Measurements from ENCODE around the gene ACACA. TPM values are rescaled to one million over a fixed set of nuclear protein-coding genes. Genes with fewer than 3 reads are reported as not detected.

The ACACA gene
- total and polyA plus RNA-seq, 12 donors, result 18.2 to 112 (median 70.4) TPM

DNA sequence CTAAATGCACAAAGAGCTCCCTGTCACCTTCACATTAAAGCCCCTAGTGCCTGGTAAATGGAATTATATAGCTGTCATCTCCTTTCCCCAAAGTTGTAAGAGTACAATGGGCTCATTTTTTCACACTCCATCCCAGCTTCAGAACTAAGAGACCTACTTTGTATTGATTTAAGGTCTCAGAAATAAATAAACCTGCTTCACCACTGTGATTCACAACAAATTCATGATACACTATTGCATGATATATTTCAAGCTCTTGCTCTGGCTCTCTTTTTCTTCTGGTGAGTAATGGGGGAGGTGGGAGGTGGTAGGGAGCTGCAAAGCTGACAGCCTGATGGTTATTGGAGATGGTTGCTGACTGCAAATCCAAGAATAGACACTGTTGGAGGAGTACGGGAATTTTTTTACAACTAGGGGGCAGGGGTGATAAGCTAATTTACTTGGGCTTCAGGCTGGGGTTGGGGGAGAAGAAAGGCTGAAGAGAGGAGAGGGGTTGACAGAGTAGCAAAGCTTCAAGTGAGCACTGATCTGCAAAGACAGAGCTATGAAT is 268.0 kb downstream of the ACACA start:
- H3K4me3 ChIP-seq, result no peak overlapping the region
- no peaks in the 10 kb centered on the region for H3K9me3 ChIP-seq (replicated peaks in 1 of 3)
- H3K4me1 ChIP-seq (replicated peaks in 1 of 2), result no peaks in the 10 kb centered on the region
- intact Hi-C loops (cut with DNase I), result loop anchor here in 1 of 2 donors (10.0 kb wide), 1 partner anchor 86 kb away; no protein-coding TSS in a partner anchor
- H3K27ac ChIP-seq, result no peak overlapping the region
- WGBS, 4 donors, result 79 to 96% (median 81%) methylated on average over 1 of the region's 1 CpG
- H3K27me3 ChIP-seq, result no peaks in the 10 kb centered on the region
- no peak for DNase-seq
- no peak for TF ChIP-seq POLR2A (IDR thresholded peaks at IDR 0.05)
- TF ChIP-seq, protein P1, sequence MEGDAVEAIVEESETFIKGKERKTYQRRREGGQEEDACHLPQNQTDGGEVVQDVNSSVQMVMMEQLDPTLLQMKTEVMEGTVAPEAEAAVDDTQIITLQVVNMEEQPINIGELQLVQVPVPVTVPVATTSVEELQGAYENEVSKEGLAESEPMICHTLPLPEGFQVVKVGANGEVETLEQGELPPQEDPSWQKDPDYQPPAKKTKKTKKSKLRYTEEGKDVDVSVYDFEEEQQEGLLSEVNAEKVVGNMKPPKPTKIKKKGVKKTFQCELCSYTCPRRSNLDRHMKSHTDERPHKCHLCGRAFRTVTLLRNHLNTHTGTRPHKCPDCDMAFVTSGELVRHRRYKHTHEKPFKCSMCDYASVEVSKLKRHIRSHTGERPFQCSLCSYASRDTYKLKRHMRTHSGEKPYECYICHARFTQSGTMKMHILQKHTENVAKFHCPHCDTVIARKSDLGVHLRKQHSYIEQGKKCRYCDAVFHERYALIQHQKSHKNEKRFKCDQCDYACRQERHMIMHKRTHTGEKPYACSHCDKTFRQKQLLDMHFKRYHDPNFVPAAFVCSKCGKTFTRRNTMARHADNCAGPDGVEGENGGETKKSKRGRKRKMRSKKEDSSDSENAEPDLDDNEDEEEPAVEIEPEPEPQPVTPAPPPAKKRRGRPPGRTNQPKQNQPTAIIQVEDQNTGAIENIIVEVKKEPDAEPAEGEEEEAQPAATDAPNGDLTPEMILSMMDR (IDR thresholded peaks at IDR 0.05), result no peak
- H3K36me3 ChIP-seq (replicated peaks in 1 of 2), result no peaks in the 10 kb centered on the region

DNA sequence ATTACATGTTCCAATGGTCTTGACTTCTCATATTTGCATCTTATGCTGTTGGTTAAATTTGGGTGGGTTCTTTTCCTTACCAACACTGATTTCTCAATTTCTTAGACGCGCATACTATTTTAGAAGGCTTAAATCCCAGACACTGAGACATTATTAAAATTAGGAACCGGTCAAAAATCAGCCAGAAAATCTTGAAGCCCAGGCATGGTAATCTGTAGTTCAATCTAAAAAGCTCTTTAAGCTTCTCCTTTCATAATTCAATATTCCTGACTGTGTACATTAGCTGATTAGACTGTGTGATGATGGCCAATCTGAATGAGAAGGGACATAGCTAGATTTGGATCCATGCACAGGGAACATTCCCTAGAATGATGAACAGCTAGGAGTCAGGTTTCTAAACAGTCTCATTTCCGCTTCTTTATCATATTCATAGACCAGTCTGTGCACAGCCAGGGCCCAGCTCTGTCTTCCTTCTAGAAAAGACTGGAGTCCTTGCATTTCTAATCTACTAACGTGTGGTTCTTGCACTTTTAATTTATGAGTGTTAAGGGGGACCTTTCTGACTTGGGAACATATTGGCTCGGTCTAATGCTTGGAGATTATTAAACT is 268.6 kb downstream of the ACACA start:
- no peaks in the 10 kb centered on the region for H3K36me3 ChIP-seq (replicated peaks in 1 of 2)
- no peak for DNase-seq
- no peaks in the 10 kb centered on the region for H3K9me3 ChIP-seq (replicated peaks in 1 of 3)
- no peak overlapping the region for H3K27ac ChIP-seq
- H3K27me3 ChIP-seq, result no peaks in the 10 kb centered on the region
- no peaks in the 10 kb centered on the region for H3K4me1 ChIP-seq (replicated peaks in 1 of 2)
- WGBS, 4 donors, result 91 to 95% (median 94%) methylated on average over 6 of the region's 6 CpGs
- no peak for TF ChIP-seq POLR2A (IDR thresholded peaks at IDR 0.05)
- TF ChIP-seq, protein P1 (IDR thresholded peaks at IDR 0.05), result no peak
- intact Hi-C loops (cut with DNase I), result loop anchor here in 1 of 2 donors (10.0 kb wide), 1 partner anchor 87 kb away; no protein-coding TSS in a partner anchor
- no peak overlapping the region for H3K4me3 ChIP-seq

DNA sequence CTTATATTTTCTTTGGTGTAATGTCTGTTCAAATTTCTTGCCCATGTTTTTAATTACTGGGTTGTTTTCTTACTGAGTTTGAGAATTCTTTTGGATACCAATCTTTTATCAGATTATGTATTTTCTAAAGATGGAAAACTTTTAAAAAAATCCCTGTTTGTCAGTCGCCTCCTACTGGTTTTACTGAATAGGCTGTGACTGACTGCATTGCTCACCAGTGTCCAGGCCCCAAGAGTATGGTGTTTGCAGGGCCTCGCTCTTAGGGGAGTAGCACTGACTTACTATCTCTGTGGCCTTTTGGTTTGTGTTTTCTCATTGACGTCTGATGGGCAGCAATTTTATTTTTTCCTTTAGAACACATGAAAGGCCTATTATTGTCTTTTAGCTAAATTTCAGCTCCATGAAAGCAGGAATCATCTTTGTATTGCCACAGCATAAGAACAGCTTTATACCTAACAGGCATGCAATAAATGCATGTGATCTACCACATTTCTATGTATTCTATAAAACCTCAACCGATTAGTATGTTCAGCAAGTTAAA is 269.5 kb downstream of the ACACA start:
- Histone ChIP-seq H3K27ac (no peak overlapping the region), H3K9me3 (replicated peaks in 1 of 3) (no peaks in the 10 kb centered on the region), H3K4me1 (replicated peaks in 1 of 2) (no peaks in the 10 kb centered on the region), H3K36me3 (replicated peaks in 1 of 2) (no peaks in the 10 kb centered on the region), H3K4me3 (no peak overlapping the region), H3K27me3 (no peaks in the 10 kb centered on the region)
- no peak for DNase-seq
- TF ChIP-seq, protein P1 (IDR thresholded peaks at IDR 0.05), result no peak
- TF ChIP-seq POLR2A (IDR thresholded peaks at IDR 0.05), result no peak
- WGBS, 4 donors, result 78 to 94% (median 81%) methylated on average over 4 of the region's 4 CpGs
- intact Hi-C loops (cut with DNase I), result loop anchor here in 1 of 2 donors (10.0 kb wide), 1 partner anchor 88 kb away; no protein-coding TSS in a partner anchor

DNA sequence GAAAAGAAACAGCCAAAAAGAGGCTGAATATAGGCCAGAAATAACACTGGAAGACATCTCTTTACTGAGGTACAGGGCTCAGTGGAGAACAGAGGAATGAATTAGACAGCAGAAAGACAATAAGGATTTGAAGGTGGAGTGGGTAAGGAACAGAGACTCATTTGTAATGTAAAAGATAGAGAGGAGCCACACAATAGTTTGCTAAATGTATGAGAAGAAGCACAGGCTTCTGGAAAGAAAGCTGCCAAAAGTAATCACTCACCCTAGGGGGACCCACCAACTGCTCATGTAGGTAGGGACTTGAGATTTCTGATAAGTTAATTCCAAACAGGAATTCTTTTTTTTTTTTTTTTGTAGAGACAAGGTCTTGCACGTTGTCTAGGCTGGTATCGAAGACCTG is 271.1 kb downstream of the ACACA start:
- Histone ChIP-seq H3K36me3 (replicated peaks in 1 of 2) (no peaks in the 10 kb centered on the region), H3K27me3 (no peaks in the 10 kb centered on the region), H3K4me1 (replicated peaks in 1 of 2) (peaks cover 0 to 3% of the 10 kb centered on the region in 2 donors), H3K9me3 (replicated peaks in 1 of 3) (no peaks in the 10 kb centered on the region), H3K4me3 (no peak overlapping the region), H3K27ac (no peak overlapping the region)
- intact Hi-C loops (cut with DNase I), result loop anchor here in 1 of 2 donors (10.0 kb wide), 1 partner anchor 89 kb away; no protein-coding TSS in a partner anchor
- TF ChIP-seq, protein P1 (IDR thresholded peaks at IDR 0.05), result no peak
- no peak for TF ChIP-seq POLR2A (IDR thresholded peaks at IDR 0.05)
- no peak for DNase-seq
- 89 to 97% (median 95%) methylated on average over 2 of the region's 2 CpGs for WGBS, 4 donors

Data from adrenal gland (tissue), 12 donors.